ENCODE data around the gene NKAIN2. TPM values are rescaled to one million over a fixed set of nuclear protein-coding genes. Genes with fewer than 3 reads are reported as not detected.

The NKAIN2 gene
- total and polyA plus RNA-seq, 2 donors (not counting 3 experiments of a cell fraction or from before 2014, with no cell fraction given) = 0.03 TPM; not detected in 1

GRCh38 chr6:124149646-124150045 is 346.0 kb downstream of the NKAIN2 start:
- Histone ChIP-seq H3K9me1 (replicated peaks; ENCODE audit: control insufficient read depth, extremely low read depth, insufficient read depth, low read length) (no peaks in the 10 kb centered on the region), H3K4me3 (replicated peaks in 1 of 3; ENCODE audit: insufficient read depth in 1 of 3, low read depth in 1 of 3, low read length in 3 of 3) (no peak overlapping the region), H3K9ac (replicated peaks; ENCODE audit: extremely low read depth, insufficient read depth, low read length) (no peak overlapping the region), H3K9me3 (replicated peaks; ENCODE audit: control insufficient read depth, insufficient read depth, low read length) (no peaks in the 10 kb centered on the region), H2AFZ (ENCODE audit: low read depth, low read length) (no peak overlapping the region), H3K4me2 (ENCODE audit: insufficient read depth, low read length) (no peak overlapping the region), H3K4me1 (ENCODE audit: control insufficient read depth, extremely low read depth, insufficient read depth, low read length) (no peaks in the 10 kb centered on the region), H4K20me1 (replicated peaks; ENCODE audit: control insufficient read depth, extremely low read depth, insufficient read depth, low read length) (no peaks in the 10 kb centered on the region), H3K27ac (ENCODE audit: insufficient read depth, low read depth, low read length) (no peak overlapping the region), H3K79me2 (ENCODE audit: control insufficient read depth, insufficient read depth, low read length) (no peaks in the 10 kb centered on the region), H3K27me3 (ENCODE audit: control insufficient read depth in 2 of 2, insufficient read depth in 2 of 2, low read length in 2 of 2) (no peaks in the 10 kb centered on the region), H3K36me3 (ENCODE audit: control insufficient read depth in 2 of 2, extremely low read depth in 1 of 2, insufficient read depth in 2 of 2, low read length in 2 of 2) (no peaks in the 10 kb centered on the region)
- dilution Hi-C loops (cut with MboI; ENCODE audit: extremely low pct_ligation_motif_present, low sequenced_read_pairs) = no loop called here
- DNase-seq (ENCODE audit: low read depth, low spot score) (no peak), FAIRE-seq (no peak)
- intact Hi-C loops (cut with micrococcal nuclease) = no loop called here
- ChIA-PET CTCF (no interaction called here), POLR2A (no interaction called here)
- TF ChIP-seq POLR2AphosphoS5 (IDR thresholded peaks at IDR 0.05; ENCODE audit: insufficient read depth, low read depth, low read length) = no peak
- no peak for TF ChIP-seq GATA2 (IDR thresholded peaks at IDR 0.05; ENCODE audit: insufficient read depth, insufficient read length, low read depth, low read length)
- no peak for TF ChIP-seq MAX (IDR thresholded peaks at IDR 0.05; ENCODE audit: insufficient read depth, insufficient read length)
- TF ChIP-seq POLR2A (IDR thresholded peaks at IDR 0.05; ENCODE audit: low read depth, low read length) = no peak
- no peak for TF ChIP-seq JUN (IDR thresholded peaks at IDR 0.05; ENCODE audit: borderline replicate concordance, insufficient read depth, insufficient read length, low read depth)
- TF ChIP-seq MYC (IDR thresholded peaks at IDR 0.05; ENCODE audit: low read depth, low read length) = no peak
- TF ChIP-seq EZH2 (IDR thresholded peaks at IDR 0.05; ENCODE audit: borderline replicate concordance, low read depth, low read length, severe bottlenecking) = no peak
- no peak for TF ChIP-seq CTCF (IDR thresholded peaks at IDR 0.05; ENCODE audit: extremely low read depth in 1 of 2, insufficient read depth in 1 of 2, low read depth in 1 of 2, low read length in 2 of 2)
- TF ChIP-seq FOS (IDR thresholded peaks at IDR 0.05; ENCODE audit: borderline replicate concordance, insufficient read depth, low read length) = no peak
- no TSS peak for BruUV-seq (replicated peaks)
